ENCODE data around the gene ATP1B1.
"Not testable (repeated sequence)": the region's sequence is repeated elsewhere in the genome, so short reads cannot be mapped to it uniquely, and the experiment has no call there.

The ATP1B1 gene

DNA sequence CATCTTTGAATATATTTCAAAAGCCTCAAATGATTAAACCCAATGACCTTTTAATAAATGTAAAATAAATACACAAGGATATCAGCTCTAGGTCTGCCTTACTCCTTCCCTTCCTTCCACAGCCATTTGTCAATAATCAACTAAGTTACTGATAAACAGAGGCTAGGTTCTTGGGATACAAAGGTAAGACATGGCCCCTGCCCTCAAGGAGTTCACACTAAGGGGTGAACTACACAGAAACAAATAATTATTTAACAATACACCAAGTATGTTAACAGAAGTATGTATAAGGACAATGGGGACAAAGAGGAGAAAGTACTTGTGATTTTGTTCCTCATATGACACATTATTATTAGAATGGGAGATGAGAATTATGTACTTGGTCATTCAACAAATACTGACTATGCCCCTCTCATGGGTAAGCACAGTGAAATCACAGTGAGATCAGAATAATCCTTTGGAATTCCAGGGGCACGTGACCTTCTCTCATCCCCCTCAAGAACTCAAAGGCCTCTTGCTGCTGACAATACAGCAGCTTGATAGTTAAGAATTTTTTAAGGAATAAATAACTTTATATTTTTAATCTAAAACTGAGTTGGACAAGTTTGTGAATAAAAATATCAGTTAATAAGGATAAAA is 40.2 kb downstream of the ATP1B1 start:
- DNase-seq: no peak

- no peak for DNase-seq
Measured at GRCh38 chr1:169148472-169149252, 42.2 kb downstream of the ATP1B1 start.

GRCh38 chr1:169149555-169150286 is 43.2 kb downstream of the ATP1B1 start:
- no peak for DNase-seq

DNA sequence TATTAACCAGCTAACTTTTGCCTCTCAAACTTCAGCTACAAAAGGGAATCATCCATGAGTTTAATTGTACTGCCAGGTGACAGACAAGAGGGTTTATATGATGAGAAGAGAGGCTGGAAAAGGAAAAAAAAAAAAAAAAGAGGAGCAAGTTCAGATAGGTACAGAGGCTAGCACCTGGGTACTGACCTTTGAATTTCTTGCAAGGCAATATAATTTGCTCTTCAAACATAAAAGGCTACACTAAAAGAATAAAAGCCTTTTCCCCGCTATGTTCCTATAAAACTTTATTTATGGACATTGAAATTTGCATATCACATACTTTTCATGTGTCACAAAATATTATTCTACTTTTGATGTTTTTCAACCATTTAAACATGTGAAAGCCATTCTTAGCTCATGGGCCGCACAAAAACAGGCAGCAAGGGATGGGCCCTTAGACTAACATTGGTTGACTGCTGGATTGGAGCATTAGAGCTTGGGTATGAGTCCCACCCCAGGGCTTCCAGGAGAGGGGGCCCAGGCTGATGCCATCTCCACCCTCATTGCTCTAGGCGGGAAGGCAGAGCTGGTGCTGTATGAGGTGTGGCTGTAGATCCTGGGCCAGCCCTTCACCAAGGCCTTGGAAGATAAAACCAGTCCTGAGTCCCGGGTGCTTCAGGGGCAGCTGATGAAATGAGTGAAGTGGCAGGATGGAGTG is 44.3 kb downstream of the ATP1B1 start:
- DNase-seq: no peak

GRCh38 chr1:169151338-169151837 is 44.9 kb downstream of the ATP1B1 start:
- DNase-seq: no peak

DNA sequence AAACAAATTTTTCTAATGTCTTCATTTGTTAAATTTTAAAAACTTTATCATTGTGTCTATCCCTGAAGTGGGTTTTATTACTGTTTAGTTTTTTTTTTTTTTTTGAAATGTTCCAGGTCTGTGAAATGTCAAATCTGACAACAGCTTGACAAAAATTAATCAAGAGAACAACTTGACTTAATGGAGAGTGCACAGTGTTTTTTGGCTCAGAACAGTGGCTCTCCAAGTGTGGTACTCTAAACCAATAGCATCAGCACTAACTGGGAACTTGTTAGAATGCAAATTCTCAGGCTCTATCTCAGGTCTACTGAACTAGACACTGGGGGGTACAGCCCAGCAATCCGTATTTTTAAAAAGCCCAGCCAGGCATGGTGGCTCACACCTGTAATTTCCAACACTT is 49.2 kb downstream of the ATP1B1 start:
- no peak for DNase-seq

DNA sequence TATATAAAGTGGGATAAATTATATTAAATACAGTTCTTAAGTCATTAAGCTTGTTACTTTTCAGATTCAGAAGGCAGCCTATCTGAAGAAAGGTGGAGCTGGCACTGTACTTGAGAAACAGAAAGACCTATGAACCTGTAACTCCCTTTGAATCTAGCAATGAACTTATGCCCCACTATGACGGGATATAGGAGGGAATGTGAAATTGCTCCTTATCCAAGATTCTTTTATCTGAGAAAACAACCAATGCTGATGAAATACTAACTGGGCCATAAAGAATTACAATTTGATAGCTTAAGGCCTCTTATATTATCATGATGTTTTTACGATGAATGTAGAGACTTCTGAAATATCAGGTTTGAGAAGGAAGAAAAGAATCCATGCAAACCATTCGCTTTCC is 50.1 kb downstream of the ATP1B1 start:
- DNase-seq: no peak

DNA sequence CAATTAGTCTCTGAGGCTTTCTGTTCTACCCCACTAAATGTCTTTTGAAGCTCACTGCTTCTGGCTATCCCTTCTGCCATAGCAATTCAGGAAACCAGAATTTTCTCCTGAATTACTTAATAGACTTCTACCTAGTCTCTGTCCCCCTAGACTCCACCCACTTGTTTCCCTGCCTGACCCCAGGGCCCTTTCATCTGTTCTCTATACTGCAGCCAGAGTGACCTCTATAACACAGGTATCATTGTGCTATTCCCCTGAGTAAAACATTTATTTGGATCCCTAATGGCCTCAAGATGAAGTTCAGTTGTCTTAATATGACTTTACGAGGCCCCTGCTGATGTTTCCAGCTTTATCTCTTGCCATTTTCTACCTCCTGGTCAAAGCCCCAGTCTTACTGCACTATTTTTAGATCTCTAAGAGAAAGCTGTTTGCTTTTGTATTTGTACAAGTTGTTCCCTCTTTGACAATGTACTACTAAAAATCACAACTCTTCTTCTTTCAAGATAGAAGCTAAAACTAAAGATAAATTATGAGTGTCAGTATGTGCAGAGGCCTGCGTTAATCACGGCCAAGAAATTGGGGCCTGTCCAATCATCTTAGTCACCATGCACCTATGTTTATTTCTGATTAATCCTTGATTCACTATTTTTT is 54.5 kb downstream of the ATP1B1 start:
- no peak for DNase-seq

GRCh38 chr1:169161496-169162194 is 55.2 kb downstream of the ATP1B1 start:
- no peak for DNase-seq

- peak; percentile 7 for DNase-seq
Measured at GRCh38 chr1:169163059-169163458, 56.6 kb downstream of the ATP1B1 start.

- no peak for DNase-seq
Measured at GRCh38 chr1:169175461-169175860, 69.0 kb downstream of the ATP1B1 start.

DNA sequence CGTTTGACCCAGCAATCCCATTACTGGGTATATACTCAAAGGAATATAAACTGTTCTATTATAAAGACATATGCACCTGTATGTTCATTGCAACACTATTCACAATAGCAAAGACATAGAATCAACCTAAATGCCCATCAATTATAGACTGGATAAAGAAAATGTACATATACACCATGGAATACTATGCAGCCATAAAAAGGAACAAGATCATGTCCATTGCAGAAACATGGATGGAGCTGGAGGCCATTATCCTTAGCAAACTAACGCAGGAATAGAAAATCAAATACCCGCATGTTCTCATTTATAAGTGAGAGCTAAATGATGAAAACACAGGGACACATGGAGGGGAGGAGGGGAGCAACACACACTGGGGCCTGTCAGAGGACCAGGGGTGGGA is 72.9 kb downstream of the ATP1B1 start:
- DNase-seq: not testable (repeated sequence)

GRCh38 chr1:169180174-169180573 is 73.7 kb downstream of the ATP1B1 start:
- no peak for DNase-seq

Data from stimulated activated CD4-positive, alpha-beta T cell treated with anti-CD3 and anti-CD28 coated beads, Interleukin-4, amount 100 ng/mL, for 24 hours (primary cell).